ENCODE results near the gene NIPAL3.
"Not testable (repeated sequence)": the region's sequence is repeated elsewhere in the genome, so short reads cannot be mapped to it uniquely, and the experiment has no call there.

Gene NIPAL3

DNA sequence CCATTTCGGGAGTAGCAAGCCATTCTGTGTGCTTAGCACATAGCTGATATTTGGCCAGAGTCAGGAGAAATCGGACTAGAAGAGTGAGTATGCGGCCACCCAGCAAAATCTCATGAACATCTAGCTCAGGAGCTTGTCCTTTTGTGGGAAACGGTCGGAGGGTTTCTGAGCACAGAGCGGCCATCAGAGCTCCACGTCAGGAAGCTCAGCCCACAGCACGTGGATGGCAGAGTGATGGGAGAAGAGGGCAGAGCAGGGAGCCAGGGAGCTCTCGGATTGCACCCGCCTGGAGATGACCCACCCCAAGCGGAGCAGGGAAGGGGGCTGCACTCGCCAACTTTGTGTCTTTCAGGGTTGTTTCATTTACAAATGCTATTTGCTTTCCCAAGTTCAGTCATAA, 100.9 kb downstream of the NIPAL3 start:
- no peak for DNase-seq (ENCODE audit: low read depth in 2 of 2)

DNA sequence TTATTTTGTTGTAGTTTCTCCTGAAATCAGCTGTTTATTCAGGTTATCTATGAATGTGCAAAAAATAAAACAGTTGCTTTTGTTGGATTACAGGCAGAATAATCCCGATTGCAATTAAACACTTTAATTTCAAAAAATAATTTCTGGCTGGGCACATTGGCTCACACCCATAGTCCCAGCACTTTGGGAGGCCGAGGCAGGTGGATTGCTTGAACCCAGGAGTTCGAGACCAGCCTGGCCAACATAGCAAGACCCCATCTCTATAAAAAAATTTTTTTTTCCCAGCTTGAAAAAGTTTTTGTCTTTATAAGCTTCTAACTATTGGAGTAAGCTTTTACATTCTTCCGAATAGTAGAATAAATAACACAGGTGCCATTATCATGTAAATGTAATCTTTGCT, 102.3 kb downstream of the NIPAL3 start:
- no peak for DNase-seq (ENCODE audit: low read depth in 2 of 2)

DNA sequence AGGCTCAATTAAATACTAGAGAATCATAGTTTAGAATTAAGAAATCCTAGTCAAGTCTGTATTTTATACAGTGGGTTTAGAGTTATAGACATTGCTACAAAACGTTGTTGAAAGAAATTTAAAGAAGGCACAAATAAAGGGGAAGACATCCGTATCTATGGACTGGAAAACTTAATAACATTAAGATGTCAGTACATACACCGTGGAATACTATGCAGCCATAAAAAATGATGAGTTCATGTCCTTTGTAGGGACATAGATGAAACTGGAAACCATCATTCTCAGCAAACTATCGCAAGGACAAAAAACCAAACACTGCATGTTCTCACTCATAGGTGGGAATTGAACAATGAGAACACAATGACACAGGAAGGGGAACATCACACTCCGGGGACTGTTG, 104.7 kb downstream of the NIPAL3 start:
- not testable (repeated sequence) for DNase-seq (ENCODE audit: low read depth in 2 of 2)

All from stimulated activated CD8-positive, alpha-beta memory T cell treated with anti-CD3 and anti-CD28 coated beads, Interleukin-7, amount 100 ng/mL, for 4 hours (primary cell).